Colonic mucosa (tissue), 4 donors: ENCODE results near the gene TUBA1A. TPM values are rescaled to one million over a fixed set of nuclear protein-coding genes. Genes with fewer than 3 reads are reported as not detected.
A peak's percentile ranks its signal among the peaks of the same experiment; 100 is the strongest.
"Not testable (repeated sequence)": the region's sequence is repeated elsewhere in the genome, so short reads cannot be mapped to it uniquely, and the experiment has no call there.

Source experiments
- DNase-seq: peaks from one replicate; pipeline ENCODE4 v3.0.0-alpha.2; 2020
- H3K27ac ChIP-seq: fragments of 200-600 bp; one replicate; pipeline ENCODE4 v1.8.0; 2021
- H3K27me3 ChIP-seq: fragments of 200-600 bp; one replicate; pipeline ENCODE4 v1.8.0; 2021
- H3K36me3 ChIP-seq: fragments of 200-600 bp; one replicate; pipeline ENCODE4 v1.8.0; 2021
- H3K4me1 ChIP-seq: fragments of 200-600 bp; one replicate; pipeline ENCODE4 v1.8.0; 2021; ENCODE audit warnings: mild to moderate bottlenecking
- H3K4me3 ChIP-seq: fragments of 200-600 bp; one replicate; pipeline ENCODE4 v1.8.0; 2021
- H3K9ac ChIP-seq, 2 donors: one replicate each; pipeline ENCODE4 v1.7.0; 2013; ENCODE audit warnings: control low read depth in 2 of 2, low read depth in 2 of 2, low read length in 2 of 2
- H3K9me3 ChIP-seq: fragments of 200-600 bp; one replicate; pipeline ENCODE4 v1.8.0; 2021
- CTCF ChIP-seq: fragments of 200-600 bp; IDR thresholded peaks from one replicate; pipeline ENCODE4 v1.8.0; 2022; ENCODE audit warnings: antibody characterized with exemption, mild to moderate bottlenecking
- intact Hi-C: fragments of 100-400 bp; cut with DNase I; formaldehyde crosslinking; loops from one replicate; pipeline ENCODE4 v1.14.1; 2022
- total RNA-seq, 2 donors: library from RNA; stranded (reverse); fragmentation: NEBNext Ultra II Directional in 1 of 2; extraction: Animal tissue kit (Norgen Biotek cat#: 25700) in 1 of 2; gene quantifications; one replicate each; pipeline ENCODE4 v1.2.1, GENCODE V29; 2021
- donor health status: healthy.
- donor health status: DM: no; HTN: no; CAD: no.
- donor health status: DM: no; HTN: no; CAD: no.

Gene TUBA1A
- total RNA-seq, 2 donors from 2014 or later = 16.9 to 70.3 TPM

GRCh38 chr12:49190974-49191373 is 2.1 kb upstream of the TUBA1A start:
- H3K36me3 ChIP-seq = no peaks in the 10 kb centered on the region
- intact Hi-C loops = no loop called here
- no peaks in the 10 kb centered on the region for H3K9me3 ChIP-seq
- DNase-seq = no peak
- no peak overlapping the region for H3K4me3 ChIP-seq
- H3K27ac ChIP-seq = no peak overlapping the region
- TF ChIP-seq CTCF = no peak
- H3K9ac ChIP-seq = no peak overlapping the region
- H3K4me1 ChIP-seq = peaks cover 4% of the 10 kb centered on the region
- H3K27me3 ChIP-seq = no peaks in the 10 kb centered on the region

GRCh38 chr12:49189731-49190716 is 1.1 kb upstream of the TUBA1A start:
- Histone ChIP-seq H3K9me3 (no peaks in the 10 kb centered on the region), H3K4me3 (no peak overlapping the region), H3K4me1 (peaks cover 4% of the 10 kb centered on the region), H3K36me3 (no peaks in the 10 kb centered on the region), H3K9ac (peak overlapping the region in 1 of 2 donors; percentile 2), H3K27ac (peak overlapping the region; percentile 89), H3K27me3 (no peaks in the 10 kb centered on the region)
- DNase-seq = no peak
- intact Hi-C loops = loop anchor here (5.0 kb wide), 1 partner anchor 42 kb away; no protein-coding TSS in a partner anchor
- TF ChIP-seq CTCF = no peak

- H3K9me3 ChIP-seq = no peaks in the 10 kb centered on the region
- TF ChIP-seq CTCF = no peak
- no peaks in the 10 kb centered on the region for H3K36me3 ChIP-seq
- H3K9ac ChIP-seq = peak overlapping the region; percentile 89 to 90
- peaks cover 4% of the 10 kb centered on the region for H3K4me1 ChIP-seq
- intact Hi-C loops = loop anchor here (5.0 kb wide), 1 partner anchor 44 kb away; no protein-coding TSS in a partner anchor
- peak overlapping the region; percentile 89 for H3K27ac ChIP-seq
- no peaks in the 10 kb centered on the region for H3K27me3 ChIP-seq
- peak; percentile 89 for DNase-seq
- peak overlapping the region; percentile 55 for H3K4me3 ChIP-seq
These were observed 522 bp downstream of the TUBA1A start for GRCh38 chr12:49188201-49188915.

- intact Hi-C loops = loop anchor here (5.0 kb wide), 1 partner anchor 45 kb away; no protein-coding TSS in a partner anchor
- no peak overlapping the region for H3K9ac ChIP-seq
- no peaks in the 10 kb centered on the region for H3K9me3 ChIP-seq
- DNase-seq = peak; percentile 29
- no peak for TF ChIP-seq CTCF
- peak overlapping the region; percentile 55 for H3K4me3 ChIP-seq
- peaks cover 4% of the 10 kb centered on the region for H3K4me1 ChIP-seq
- H3K27ac ChIP-seq = peak overlapping the region; percentile 89
- H3K27me3 ChIP-seq = no peaks in the 10 kb centered on the region
- no peaks in the 10 kb centered on the region for H3K36me3 ChIP-seq
These were observed 1.7 kb downstream of the TUBA1A start for GRCh38 chr12:49187184-49187583.

- not testable (repeated sequence) for H3K36me3 ChIP-seq, H3K9me3 ChIP-seq
- intact Hi-C loops = loop anchor here (5.0 kb wide), 1 partner anchor 46 kb away; no protein-coding TSS in a partner anchor
These were observed 2.6 kb downstream of the TUBA1A start for GRCh38 chr12:49186307-49186706.

GRCh38 chr12:49184697-49185096 is 4.2 kb downstream of the TUBA1A start:
- not testable (repeated sequence) for H3K36me3 ChIP-seq, H3K27ac ChIP-seq, H3K27me3 ChIP-seq, H3K9me3 ChIP-seq, H3K9ac ChIP-seq, H3K4me3 ChIP-seq, H3K4me1 ChIP-seq, DNase-seq
- intact Hi-C loops = loop anchor here (5.0 kb wide), 1 partner anchor 48 kb away; no protein-coding TSS in a partner anchor

More at GRCh38 chr12:49186307-49186706, 2.6 kb downstream of the TUBA1A start:
- H3K9ac ChIP-seq, H3K4me1 ChIP-seq, H3K27me3 ChIP-seq, H3K4me3 ChIP-seq, DNase-seq, H3K27ac ChIP-seq: not testable (repeated sequence)

- DNase-seq, H3K27me3 ChIP-seq, H3K36me3 ChIP-seq, intact Hi-C loops, H3K9ac ChIP-seq, H3K9me3 ChIP-seq, H3K27ac ChIP-seq, H3K4me3 ChIP-seq, H3K4me1 ChIP-seq: not testable (repeated sequence)
These were observed 5.5 kb downstream of the TUBA1A start for GRCh38 chr12:49183214-49183950.
